Stimulated activated CD8-positive, alpha-beta memory T cell treated with anti-CD3 and anti-CD28 coated beads, Interleukin-15, amount 100 ng/mL, for 4 hours (primary cell): ENCODE data around the gene TSG101.

Experiments
- DNase-seq, 2 donors: peaks; one replicate each; pipeline ENCODE4 v3.0.0-alpha.2; 2020; ENCODE audit warnings: low read depth in 2 of 2

The TSG101 gene

GRCh38 chr11:18493310-18493709 lies 33.4 kb downstream of the TSG101 start:
- DNase-seq = no peak

DNA sequence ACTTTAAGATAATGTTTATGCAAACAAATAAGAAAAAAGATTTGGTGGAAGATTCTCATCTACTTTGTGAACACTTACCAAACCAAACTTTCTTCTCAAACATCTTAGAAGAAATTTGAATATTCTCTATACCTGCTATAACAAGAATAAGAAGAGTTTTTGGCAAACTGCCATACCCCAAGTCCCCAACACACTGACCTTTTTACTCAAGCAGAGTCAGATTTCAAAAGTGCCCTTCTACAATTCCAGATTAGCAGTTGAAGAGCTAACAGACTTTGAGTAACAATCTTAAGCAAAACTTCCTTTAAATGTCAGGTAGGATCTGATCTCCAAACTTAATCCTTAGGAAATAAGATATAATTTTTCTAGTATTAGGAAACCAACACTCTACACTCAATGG lies 33.9 kb downstream of the TSG101 start:
- DNase-seq = no peak

DNA sequence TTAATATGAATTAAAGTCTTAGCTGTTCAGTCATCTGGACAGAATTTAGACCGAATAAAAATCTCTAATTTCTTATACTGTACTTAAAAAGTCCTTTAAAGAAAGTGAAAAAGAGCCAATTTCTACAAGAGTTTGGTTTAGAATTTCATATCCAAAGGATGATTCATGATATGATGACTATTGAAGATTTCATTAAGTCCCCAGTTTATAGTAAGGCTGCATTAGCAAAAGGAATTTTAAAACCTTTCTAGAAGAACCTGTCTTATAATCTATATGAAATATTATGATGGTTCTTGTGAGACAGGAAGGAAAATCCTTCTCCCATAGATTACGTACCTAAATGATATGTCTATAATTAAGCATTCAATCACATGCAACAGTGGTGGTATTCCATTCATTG lies 34.8 kb downstream of the TSG101 start:
- no peak for DNase-seq

GRCh38 chr11:18490736-18491485 lies 35.8 kb downstream of the TSG101 start:
- DNase-seq = no peak

DNA sequence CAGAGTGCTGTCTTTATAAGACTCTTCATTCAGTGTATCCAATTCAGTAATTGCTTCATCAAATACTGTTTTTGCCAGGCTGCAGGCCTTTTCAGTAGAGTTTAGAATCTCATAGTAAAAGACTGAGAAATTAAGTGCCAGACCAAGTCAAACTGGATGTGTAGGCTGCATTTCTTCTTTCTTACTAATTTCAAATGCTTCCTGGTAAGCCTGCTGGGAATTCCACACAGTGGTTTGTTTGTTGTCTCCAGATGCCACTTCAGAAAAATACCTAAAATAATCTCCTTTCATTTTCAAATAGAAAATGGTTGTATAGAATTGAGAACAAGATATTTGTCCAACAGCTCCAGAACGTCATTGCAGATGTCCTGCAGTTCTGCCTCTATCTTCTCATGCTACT lies 36.4 kb downstream of the TSG101 start:
- DNase-seq = no peak

GRCh38 chr11:18485913-18486528 lies 40.7 kb downstream of the TSG101 start:
- DNase-seq = no peak

DNA sequence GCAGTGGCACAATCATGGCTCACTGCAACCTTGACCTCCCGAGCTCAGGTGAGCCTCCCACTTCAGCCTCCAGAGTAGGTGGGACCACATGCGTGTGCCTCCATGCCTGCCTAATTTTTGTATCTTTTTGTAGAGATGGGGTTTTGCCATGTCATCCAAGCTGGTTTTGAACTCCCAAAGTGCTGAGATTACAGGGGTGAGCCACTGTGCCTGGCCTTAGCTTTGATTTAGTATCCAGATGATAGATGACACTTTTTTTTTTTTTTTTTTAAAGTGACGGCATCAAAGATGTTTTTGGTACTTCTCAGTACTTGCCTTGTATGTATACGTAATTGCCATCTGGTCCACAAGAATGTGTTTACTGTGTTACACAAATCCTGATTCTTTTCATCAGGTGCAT lies 47.7 kb downstream of the TSG101 start:
- no peak for DNase-seq

DNA sequence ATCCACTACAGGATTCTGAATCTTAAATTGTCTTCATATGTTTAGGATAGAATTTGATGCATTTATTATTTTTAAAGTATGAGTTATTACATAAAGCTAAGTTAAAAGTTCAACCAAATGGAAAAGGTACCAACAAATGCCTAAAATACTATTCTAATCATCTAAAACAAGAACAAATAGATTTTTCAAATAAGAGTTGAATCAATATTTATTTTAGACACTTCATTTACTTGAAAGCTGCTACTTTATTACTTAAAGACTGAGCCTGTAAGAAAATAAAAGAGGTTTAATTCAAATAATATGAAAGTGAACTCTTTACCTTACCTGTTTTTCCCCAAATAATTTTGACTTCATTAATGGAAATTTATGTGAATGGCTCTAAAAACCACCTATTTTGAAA lies 54.2 kb downstream of the TSG101 start:
- DNase-seq = no peak

DNA sequence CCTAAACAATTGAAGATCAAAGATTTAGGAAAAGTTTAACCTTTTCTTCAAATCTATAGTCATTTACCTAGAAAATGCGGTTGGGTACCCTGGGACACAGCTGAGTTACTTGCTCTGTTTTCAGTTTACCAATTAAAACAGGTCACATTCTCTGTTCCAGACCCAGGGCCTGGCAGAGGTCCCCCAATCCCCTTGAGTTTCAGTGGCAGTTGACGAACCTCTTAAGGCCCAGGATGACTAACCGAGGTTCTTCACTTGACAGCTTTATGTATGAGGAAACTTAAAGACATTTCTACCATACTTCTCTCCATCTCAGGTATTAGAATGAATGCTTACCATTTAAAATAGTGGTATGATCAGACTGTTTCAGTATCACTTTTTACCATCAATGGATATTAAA lies 54.7 kb downstream of the TSG101 start:
- DNase-seq = no peak

DNA sequence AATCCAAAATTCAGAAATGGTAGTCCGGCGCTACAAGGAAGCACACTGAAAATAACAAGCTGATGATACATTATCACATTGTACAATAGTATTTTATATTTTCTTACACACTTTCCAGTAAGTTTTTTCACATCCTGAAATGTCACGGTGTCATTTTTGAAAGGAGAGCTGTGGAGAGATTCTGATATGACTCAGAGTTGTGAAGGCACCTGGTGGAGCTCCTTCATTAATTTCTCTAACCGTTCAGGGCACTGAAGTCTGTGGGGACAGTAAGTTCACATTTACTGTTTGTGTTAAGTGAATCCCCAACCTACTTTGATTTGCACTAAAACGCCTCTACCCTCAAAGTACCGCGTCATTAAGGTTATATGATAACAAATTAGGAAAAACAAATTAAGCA lies 57.8 kb downstream of the TSG101 start:
- DNase-seq = no peak

GRCh38 chr11:18468059-18468458 lies 58.7 kb downstream of the TSG101 start:
- DNase-seq = no peak

DNA sequence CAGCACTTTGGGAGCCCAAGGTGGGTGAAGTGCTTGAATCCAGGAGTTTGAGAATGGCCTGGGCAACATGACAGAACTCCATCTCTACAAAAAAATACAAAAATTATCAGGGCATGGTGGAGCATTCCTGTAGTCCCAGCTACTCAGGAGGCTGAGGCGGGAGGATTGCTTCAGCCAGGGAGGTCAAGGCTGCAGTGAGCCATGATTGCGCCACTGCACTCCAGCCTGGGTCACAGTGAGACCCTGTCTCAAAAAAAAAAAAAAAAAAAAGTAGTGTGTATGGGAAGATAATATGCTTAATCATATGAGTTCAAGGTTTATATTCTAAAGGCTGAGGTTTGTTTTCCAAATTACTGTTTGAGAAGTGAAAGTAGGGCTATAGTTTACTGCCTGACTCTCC lies 60.3 kb downstream of the TSG101 start:
- DNase-seq = no peak

GRCh38 chr11:18463439-18463838 lies 63.3 kb downstream of the TSG101 start:
- no peak for DNase-seq

DNA sequence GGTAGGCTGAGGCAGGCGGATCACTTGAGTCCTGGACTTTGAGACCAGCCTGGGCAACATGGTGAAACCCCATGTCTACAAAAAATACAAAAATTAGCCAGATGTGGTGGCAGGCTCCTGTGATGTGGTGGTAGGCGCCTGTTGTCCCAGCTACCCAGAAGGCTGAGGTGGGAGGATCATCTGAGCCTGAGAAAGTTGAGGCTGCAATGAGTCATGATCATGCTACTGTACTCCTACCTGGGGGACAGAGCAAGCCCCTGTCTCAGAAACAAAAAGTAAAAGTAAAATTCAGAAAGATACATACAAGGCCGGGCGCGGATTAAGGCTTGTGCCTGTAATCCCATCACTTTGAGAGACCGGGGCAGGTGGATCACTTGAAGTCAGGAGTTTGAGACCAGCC lies 64.8 kb downstream of the TSG101 start:
- no peak for DNase-seq

DNA sequence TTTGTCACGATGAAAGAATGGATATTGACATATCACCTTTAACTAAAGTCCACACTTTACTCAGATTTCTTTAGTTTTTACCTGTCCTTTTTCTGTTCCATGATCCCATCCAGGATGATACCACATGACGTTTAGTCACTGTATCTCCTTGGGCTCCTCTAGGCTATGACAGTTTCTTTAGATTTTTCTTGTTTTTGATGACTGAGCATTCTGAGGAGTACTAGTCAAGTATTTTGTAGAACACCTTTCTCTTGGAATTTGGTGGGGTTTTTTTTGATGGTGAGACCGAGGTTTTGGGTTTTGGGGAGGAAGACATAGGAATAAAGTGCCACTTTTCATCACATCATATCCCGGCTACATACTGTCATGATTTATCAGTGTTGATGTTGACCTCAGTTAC lies 67.1 kb downstream of the TSG101 start:
- DNase-seq = no peak

GRCh38 chr11:18457450-18457849 lies 69.3 kb downstream of the TSG101 start:
- DNase-seq = no peak

DNA sequence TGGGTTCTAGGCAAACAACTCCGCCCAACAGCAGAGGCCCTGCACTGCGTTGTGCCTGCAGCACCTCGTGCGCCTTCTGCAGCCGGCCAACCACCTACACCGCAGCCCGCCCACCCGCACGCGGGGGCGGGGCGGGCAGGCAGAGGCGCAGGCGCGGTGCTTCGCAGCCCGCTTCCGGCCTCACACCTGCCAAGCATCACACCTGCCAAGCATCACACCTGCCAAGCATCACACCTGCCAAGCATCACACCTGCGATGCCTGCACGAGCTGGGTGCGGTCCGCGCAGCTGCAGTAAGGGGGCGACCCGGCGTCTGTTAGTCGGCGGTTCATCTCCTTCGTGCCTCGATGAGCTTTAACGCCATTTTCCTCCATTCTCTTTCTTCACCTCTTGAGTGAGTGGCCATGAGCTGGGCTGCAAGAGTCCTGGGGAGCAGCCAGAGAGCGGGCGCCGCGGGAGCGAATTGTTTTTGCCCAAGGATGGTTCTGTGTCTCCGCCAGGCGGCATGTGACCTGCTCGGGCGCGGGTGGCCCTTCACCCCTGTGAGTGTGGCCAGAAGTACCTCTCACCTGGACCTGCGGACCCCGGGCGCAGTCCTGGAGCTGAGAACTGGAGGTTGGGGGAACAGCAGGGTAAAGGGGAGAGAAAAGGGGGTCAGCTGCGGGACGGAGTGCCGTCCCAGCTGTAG lies 70.9 kb downstream of the TSG101 start, which contains the start of gene LDHAL6A:
LDHAL6A (plus strand) TSS at position 171 of the 687 bp plus-strand sequence. CDS start 825 bp downstream, outside the sequence.
- no peak for DNase-seq

GRCh38 chr11:18452927-18453326 lies 73.8 kb downstream of the TSG101 start:
- no peak for DNase-seq

DNA sequence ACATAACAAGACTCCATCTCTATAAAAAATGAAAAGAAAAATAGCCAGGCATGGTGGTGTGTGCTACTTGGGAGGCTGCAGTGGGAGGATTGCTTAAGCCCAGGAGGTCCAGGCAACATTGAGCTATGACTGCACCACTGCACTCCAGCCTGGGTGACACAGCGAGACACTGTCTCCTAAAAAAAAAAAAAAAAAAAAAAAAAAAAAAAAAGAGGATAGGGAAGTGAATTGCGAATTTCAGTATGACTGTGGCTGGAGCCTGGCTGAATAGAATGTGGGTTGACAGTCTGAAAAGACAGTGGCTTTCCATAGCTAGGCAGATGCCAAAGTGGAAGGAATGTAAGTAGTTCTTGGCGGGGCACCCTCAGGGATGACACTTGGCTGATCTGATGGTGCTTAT lies 77.5 kb downstream of the TSG101 start:
- no peak for DNase-seq

- DNase-seq = no peak
These were observed 88.1 kb downstream of the TSG101 start for GRCh38 chr11:18438691-18439090.
